Transverse colon (tissue), 4 donors: ENCODE measurements around the gene ZNF185. TPM values are rescaled to one million over a fixed set of nuclear protein-coding genes. Genes with fewer than 3 reads are reported as not detected.

Experiments
- DNase-seq: peaks from one replicate; pipeline ENCODE4 v3.0.0-alpha.2; 2019
- H3K27ac ChIP-seq, 4 donors: fragments of 200-600 bp; sonication (generic); 2 replicates each; pipeline ENCODE4 v1.5.1; 2016 to 2018; ENCODE audit warnings: inconsistent platforms in 4 of 4
- H3K27me3 ChIP-seq: fragments of 200-600 bp; sonication (generic); 2 replicates; pipeline ENCODE4 v1.5.1; 2017; ENCODE audit warnings: inconsistent platforms
- H3K36me3 ChIP-seq, 4 donors: fragments of 200-600 bp; sonication (generic); 2 replicates each; pipeline ENCODE4 v1.5.1; 2017 to 2019; ENCODE audit warnings: inconsistent platforms in 4 of 4
- H3K4me1 ChIP-seq, 4 donors: fragments of 200-600 bp; sonication (generic); 2 replicates each; pipeline ENCODE4 v1.5.1; 2017 to 2020; ENCODE audit warnings: inconsistent platforms in 4 of 4
- H3K4me3 ChIP-seq, 4 donors: fragments of 200-600 bp; sonication (generic); 1 replicate in 1 of 4; 2 replicates in 3 of 4; pipeline versions ENCODE4 v1.5.1 to v1.6.1; 2017 to 2019; ENCODE audit warnings: inconsistent platforms in 4 of 4
- H3K9me3 ChIP-seq, 2 donors: fragments of 200-600 bp; sonication (generic); 2 replicates each; pipeline ENCODE4 v1.5.1; 2017 to 2019; ENCODE audit warnings: inconsistent platforms in 2 of 2
- EP300 ChIP-seq: sonication (generic); formaldehyde crosslinking; IDR thresholded peaks from one replicate; pipeline ENCODE4 v1.6.1; 2017; ENCODE audit warnings: antibody characterized with exemption, low read depth
- POLR2A ChIP-seq: fragments of 450-650 bp; IDR thresholded peaks from one replicate; pipeline ENCODE4 v1.6.1; 2016; ENCODE audit warnings: antibody characterized with exemption, mild to moderate bottlenecking, moderate library complexity
- POLR2AphosphoS5 ChIP-seq, 3 donors: sonication (generic); formaldehyde crosslinking; IDR thresholded peaks; one replicate each; pipeline ENCODE4 v1.6.1; 2016; ENCODE audit warnings: antibody characterized with exemption in 3 of 3
- WGBS, 2 donors: methylation state at CpG; one replicate each; pipeline ENCODE4 v1.1.5; 2018; ENCODE audit warnings: low coverage in 1 of 2; 5-methylcytosine and 5-hydroxymethylcytosine counted together
- in situ Hi-C, 4 donors: fragments of 200-750 bp; cut with MboI; loops; one replicate each; pipeline versions ENCODE4 v1.15.0 to v1.15.1; 2017; ENCODE audit warnings: low sequenced_read_pairs in 3 of 4, low pct_ligation_motif_present in 1 of 4, low pct_unique_long_range_greater_than_20kb in 1 of 4
- intact Hi-C: fragments of 100-400 bp; cut with DNase I; formaldehyde crosslinking; loops from one replicate; pipeline ENCODE4 v1.15.1; 2023; ENCODE audit warnings: low total_unique reads
- total RNA-seq, 4 donors: library from RNA; depleted of rRNA; stranded (reverse); fragments of >200 nt; gene quantifications; one replicate each; pipeline ENCODE4 v1.1.0, GENCODE V29; 2016
- TF ChIP-seq, protein P1 (sequence below), 5 experiments: fragments of 200-600 bp in 3 of 5; fragments of 450-650 bp in 2 of 5; sonication (generic) in 3 of 5; IDR thresholded peaks; 1 replicate in 2 of 5; 2 replicates in 3 of 5; pipeline ENCODE4 v1.5.1; 2016 to 2017; ENCODE audit warnings: antibody characterized with exemption in 5 of 5, inconsistent platforms in 3 of 5, mild to moderate bottlenecking in 2 of 5, moderate library complexity in 1 of 5

The ZNF185 gene
- total RNA-seq, 4 donors from 2014 or later = 0.40 to 4.1 (median 3.2) TPM; not detected in 1

DNA sequence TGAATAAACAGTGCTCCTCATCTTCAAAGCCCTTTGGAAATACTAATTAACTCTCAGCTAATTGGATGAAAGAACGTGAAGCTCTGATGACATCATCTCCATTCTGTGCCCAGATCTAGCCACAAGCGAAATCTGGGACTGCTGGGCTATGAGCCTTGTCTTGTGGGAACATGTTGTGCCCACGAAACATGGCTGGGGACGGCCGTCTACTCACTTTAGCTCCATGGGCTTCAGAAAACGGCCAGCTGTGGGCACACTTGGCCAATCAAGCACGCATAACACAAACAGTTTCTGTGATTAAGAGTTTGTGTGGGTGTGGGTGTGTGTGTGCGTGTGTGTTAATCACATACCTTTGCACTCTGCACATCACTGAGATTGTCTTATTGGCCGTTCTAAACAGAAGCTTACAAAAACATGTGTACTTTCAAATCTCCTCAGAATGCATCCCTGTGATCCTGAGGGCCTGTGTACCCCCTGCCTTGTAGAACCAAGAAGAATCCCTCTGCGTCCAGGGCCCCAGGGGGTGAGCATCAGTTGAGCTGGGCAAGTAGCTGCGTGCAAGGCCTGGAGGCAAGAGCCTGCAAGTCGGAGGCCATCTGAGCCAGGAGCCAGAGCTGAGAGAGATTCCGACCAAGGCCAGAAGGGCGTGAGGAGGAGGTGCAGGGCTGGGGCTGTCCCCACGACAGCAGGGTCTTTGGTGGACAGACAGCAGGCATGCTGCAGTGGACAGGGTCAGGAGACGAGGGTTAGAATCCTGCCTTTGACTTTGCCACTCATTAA, 18.7 kb upstream of the ZNF185 start:
- Histone ChIP-seq H3K9me3 (no peaks in the 10 kb centered on the region), H3K4me3 (no peak overlapping the region), H3K27me3 (no peaks in the 10 kb centered on the region), H3K4me1 (no peaks in the 10 kb centered on the region), H3K27ac (no peak overlapping the region), H3K36me3 (no peaks in the 10 kb centered on the region)
- no peak for TF ChIP-seq POLR2AphosphoS5 (IDR thresholded peaks at IDR 0.05)
- no peak for TF ChIP-seq EP300
- no peak for TF ChIP-seq POLR2A
- TF ChIP-seq, protein P1, sequence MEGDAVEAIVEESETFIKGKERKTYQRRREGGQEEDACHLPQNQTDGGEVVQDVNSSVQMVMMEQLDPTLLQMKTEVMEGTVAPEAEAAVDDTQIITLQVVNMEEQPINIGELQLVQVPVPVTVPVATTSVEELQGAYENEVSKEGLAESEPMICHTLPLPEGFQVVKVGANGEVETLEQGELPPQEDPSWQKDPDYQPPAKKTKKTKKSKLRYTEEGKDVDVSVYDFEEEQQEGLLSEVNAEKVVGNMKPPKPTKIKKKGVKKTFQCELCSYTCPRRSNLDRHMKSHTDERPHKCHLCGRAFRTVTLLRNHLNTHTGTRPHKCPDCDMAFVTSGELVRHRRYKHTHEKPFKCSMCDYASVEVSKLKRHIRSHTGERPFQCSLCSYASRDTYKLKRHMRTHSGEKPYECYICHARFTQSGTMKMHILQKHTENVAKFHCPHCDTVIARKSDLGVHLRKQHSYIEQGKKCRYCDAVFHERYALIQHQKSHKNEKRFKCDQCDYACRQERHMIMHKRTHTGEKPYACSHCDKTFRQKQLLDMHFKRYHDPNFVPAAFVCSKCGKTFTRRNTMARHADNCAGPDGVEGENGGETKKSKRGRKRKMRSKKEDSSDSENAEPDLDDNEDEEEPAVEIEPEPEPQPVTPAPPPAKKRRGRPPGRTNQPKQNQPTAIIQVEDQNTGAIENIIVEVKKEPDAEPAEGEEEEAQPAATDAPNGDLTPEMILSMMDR (IDR thresholded peaks at IDR 0.05) = no peak
- in situ Hi-C loops (no loop called here), intact Hi-C loops (loop anchor here (5.0 kb wide), 1 partner anchor 1018 kb away; no protein-coding TSS in a partner anchor)
- WGBS, 2 donors = 75% methylated on average over 16 of the region's 16 CpGs; no CpG with 5 or more reads in 1 of the 2 donors
- no peak for DNase-seq

DNA sequence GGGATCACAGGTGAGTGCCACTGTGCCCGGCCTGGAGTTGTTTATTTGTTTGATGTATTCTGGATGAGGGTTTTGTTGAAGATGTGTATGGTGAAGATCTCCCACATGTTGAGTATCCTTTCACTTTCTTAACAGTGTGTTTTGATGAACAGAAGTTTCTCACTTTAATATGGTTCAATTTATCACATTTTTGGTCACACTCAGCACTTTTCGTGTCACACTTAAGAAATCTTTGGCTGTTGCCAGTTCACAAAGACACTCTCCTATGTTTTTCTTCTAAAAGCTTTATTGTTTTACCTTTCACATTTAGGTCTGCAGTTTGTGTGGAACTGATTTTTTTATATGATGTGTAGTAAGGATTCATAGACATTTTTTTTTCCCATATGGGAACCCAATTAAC, 16.6 kb upstream of the ZNF185 start:
- Histone ChIP-seq H3K9me3 (no peaks in the 10 kb centered on the region), H3K27ac (no peak overlapping the region), H3K4me3 (no peak overlapping the region), H3K4me1 (no peaks in the 10 kb centered on the region), H3K27me3 (no peaks in the 10 kb centered on the region), H3K36me3 (no peaks in the 10 kb centered on the region)
- TF ChIP-seq EP300 (no peak), POLR2A (no peak), POLR2AphosphoS5 (IDR thresholded peaks at IDR 0.05) (no peak)
- TF ChIP-seq, protein P1 (IDR thresholded peaks at IDR 0.05) = no peak
- no peak for DNase-seq
- intact Hi-C loops = loop anchor here (5.0 kb wide), 1 partner anchor 1019 kb away; no protein-coding TSS in a partner anchor
- WGBS, 2 donors = 80 to 93% methylated on average over 1 to 2 of the region's 2 CpGs
- in situ Hi-C loops = no loop called here

DNA sequence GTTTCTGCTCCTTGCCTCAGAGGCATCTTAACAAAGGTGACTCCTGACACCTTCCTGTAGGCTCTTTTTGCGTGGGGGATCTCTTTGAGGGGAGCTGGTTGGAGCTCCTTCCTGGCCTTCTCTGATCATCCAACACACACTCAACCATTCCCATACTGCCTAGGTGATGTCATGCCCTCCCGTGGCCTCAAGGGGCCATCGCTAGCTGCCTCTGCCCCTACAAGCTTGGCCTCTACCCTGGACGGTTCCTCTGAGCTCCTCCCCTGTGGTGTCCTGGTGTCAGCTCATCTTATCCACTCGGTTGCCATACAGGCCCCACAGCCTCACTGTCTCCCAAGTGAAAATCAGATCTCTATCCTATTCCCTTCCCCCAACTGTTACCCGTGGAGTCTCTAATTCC, 13.7 kb upstream of the ZNF185 start:
- 51 to 83% methylated on average over 1 to 6 of the region's 6 CpGs for WGBS, 2 donors
- Histone ChIP-seq H3K4me3 (no peak overlapping the region), H3K27me3 (no peaks in the 10 kb centered on the region), H3K36me3 (no peaks in the 10 kb centered on the region), H3K9me3 (no peaks in the 10 kb centered on the region), H3K27ac (no peak overlapping the region), H3K4me1 (no peaks in the 10 kb centered on the region)
- TF ChIP-seq POLR2A = no peak
- no peak for TF ChIP-seq POLR2AphosphoS5 (IDR thresholded peaks at IDR 0.05)
- no peak for DNase-seq
- in situ Hi-C loops (no loop called here), intact Hi-C loops (loop anchor here (5.0 kb wide), 1 partner anchor 1022 kb away; no protein-coding TSS in a partner anchor)

DNA sequence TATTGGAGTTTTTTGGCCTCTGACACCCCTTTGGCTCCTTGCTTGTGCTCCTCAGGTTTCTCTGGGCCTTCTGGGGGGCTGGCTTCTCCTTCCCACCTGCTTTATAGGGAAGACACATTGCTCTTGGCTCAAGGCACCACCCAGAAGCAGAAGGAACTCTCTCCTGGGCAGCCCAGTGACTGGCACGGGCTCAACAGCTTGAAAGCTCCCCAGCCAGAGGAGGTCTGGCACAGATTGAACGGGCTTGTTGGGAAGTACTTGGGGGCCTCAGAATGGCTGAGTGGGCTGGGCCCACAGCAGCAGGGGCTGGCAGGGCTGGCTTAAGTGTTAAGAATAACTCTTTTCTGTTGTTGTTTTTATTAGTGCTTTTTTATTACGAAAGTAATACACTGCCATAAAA, 11.2 kb upstream of the ZNF185 start:
- Histone ChIP-seq H3K36me3 (no peaks in the 10 kb centered on the region), H3K4me1 (no peaks in the 10 kb centered on the region), H3K4me3 (no peak overlapping the region), H3K27ac (no peak overlapping the region), H3K9me3 (no peaks in the 10 kb centered on the region), H3K27me3 (no peaks in the 10 kb centered on the region)
- no peak for TF ChIP-seq POLR2AphosphoS5 (IDR thresholded peaks at IDR 0.05)
- no peak for TF ChIP-seq EP300
- TF ChIP-seq POLR2A = no peak
- TF ChIP-seq, protein P1 (IDR thresholded peaks at IDR 0.05) = no peak
- 22 to 51% methylated on average over 1 to 3 of the region's 3 CpGs for WGBS, 2 donors
- no peak for DNase-seq
- in situ Hi-C loops (no loop called here), intact Hi-C loops (no loop called here)
